GM19240 (cell line): ENCODE data around the gene ZHX3.

Source experiments
- DNase-seq: peaks from one replicate; pipeline ENCODE4 v3.0.0; 2011; ENCODE audit warnings: low spot score; ENCODE audit not compliant: insufficient read length

ZHX3 gene

DNA sequence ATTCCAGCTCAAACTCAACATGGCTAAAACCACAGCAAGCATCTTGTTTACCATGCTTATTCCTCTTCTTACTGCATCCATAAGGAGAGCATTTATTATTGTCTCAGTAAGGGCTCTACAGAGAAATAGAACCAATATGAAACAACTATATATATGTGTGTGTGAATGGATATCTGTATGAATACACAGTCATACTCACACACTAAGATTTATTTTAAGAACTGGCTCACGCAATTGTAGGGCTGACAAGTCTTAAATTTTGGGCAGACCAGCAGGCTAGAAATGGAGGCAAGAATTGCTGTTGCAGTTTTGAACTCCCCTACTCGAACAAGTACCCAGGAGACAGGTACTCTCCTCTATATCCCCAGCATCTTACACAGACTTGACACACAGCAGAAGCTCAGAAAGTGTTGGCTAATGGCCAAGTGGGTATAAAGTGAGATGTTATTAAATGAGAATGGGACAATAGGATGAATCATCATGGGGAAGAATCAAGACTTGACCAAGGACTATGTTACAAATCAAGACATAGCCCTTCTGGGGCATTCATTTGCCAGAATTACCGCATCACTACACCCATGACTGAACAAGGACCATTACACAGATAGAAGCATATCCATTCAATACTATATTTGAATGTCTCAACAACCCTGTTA lies 13.0 kb downstream of the ZHX3 start:
- no peak for DNase-seq

DNA sequence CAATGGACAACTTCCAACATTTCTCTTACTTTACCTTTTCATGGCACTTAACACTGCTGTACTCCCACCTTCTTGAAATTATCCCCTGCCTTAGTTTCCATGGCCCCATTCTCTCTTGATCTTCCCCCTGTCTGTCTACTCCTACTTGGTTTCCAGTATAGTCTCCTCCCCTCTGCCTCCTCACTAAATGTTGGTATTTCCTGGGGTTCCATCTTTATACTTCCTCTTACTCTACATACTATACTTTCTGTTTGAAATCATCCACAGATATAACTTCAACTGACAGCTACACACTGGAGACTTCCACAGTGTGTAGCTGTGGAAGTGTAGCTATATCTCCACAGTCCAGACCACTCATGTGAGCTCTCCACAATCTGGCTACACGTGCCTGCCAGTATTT lies 13.5 kb downstream of the ZHX3 start:
- no peak for DNase-seq

DNA sequence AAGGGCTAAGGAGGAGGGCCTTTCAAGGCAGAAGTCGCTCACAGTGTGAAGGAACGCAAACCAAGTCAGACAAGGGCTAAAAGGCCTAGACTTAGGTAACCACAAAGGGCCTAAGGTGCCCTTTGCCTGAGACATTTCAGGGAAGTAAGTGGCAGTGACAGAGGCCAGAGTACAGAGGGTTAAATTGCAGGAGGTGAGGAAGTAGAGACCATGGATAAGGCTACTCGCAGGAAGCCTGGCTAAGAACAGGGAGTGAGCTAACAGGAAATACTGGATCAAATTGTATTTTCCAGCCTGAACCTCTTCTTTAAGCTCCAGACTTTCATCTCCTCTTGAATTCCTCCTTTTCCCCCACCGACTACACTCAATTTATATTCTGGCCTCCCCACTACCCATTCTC lies 16.6 kb downstream of the ZHX3 start:
- DNase-seq: no peak

DNA sequence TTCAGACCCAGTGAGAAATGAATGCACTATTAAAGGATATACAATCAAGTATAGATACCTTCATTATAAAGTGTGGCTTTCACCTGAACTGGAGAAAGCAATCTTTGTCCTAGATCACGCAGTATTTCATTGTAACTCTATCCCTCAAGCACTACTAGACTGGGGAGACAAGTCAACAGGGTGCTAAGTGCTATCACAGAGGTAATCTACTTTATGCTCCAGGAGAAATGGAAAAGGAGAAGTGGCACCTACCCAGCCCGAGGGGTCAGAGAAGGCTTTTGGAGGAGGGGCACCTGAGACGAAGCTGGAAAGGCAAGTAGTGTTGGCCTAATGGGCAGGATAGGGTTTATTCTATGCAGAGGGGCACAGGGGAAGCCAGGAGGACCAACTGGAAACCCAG lies 17.1 kb downstream of the ZHX3 start:
- no peak for DNase-seq

DNA sequence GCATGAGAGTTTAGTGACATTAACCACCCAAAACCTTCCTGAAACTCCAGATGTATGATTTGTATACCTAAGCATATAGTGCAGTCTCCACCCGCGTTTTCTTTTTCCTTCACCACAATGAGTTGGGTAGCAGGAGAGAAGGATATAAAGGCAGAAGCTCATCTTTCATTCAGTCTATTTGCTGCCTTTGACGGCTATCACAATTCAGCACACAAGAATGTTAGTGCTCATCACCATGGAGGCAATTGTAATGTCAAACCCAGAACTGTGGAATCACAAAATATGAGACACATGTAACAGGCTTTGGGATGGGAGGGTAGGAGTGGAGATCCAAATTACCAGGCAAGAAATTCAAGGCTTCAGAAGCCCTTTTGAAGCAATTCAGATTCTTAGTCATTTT lies 17.6 kb downstream of the ZHX3 start:
- DNase-seq: no peak

GRCh38 chr20:41293269-41294037 lies 24.1 kb downstream of the ZHX3 start:
- no peak for DNase-seq

- DNase-seq: no peak
Measured at GRCh38 chr20:41290804-41291389, 26.6 kb downstream of the ZHX3 start.

- DNase-seq: no peak
Measured at GRCh38 chr20:41287327-41287726, 30.2 kb downstream of the ZHX3 start.

DNA sequence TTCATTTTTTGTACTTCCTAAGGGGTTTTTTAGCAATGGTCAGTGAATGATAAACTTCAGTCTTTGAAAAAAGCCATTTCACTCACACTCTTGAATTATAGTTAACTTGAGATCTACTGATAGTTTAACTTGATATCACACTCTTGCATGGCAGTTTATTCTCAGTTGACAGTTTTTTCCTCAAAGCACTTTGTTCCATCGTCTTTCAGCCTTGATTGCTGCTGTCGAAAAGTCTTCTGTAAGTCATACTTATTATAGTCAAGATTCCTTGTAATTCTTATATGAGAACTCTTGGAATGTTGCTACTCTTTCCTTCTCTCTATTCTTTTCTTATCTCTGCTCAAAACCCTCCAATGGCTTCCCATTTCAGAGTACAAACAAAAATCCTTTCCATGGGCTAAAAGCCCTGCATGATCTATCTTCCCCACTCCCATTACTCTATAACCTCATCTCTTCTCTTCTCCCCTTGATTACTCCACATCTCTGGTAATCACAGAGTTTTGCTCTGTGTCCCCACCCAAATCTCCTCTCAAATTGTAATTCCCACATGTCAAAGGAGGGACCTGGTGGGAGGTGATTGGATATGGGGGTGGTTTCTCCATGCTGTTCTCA lies 31.2 kb downstream of the ZHX3 start:
- DNase-seq: no peak

- DNase-seq: peak; percentile 6
Measured at GRCh38 chr20:41279546-41280225, 37.8 kb downstream of the ZHX3 start.

DNA sequence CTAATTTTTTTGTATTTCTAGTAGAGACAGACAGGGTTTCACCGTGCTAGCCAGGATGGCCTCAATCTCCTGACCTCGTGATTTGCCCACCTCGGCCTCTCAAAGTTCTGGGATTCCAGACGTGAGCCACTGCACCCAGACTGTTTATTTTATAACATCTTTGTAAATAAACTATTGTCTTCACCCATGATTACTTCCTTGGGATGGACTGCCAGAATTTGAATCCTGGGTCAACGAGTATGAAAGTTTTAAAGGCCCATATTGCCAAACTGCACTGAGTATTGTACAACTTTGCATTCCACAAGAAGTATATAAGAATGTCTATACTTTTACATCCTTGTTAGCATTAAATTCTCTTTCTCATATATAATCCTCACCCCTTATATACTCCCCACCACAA lies 38.6 kb downstream of the ZHX3 start:
- DNase-seq: no peak

DNA sequence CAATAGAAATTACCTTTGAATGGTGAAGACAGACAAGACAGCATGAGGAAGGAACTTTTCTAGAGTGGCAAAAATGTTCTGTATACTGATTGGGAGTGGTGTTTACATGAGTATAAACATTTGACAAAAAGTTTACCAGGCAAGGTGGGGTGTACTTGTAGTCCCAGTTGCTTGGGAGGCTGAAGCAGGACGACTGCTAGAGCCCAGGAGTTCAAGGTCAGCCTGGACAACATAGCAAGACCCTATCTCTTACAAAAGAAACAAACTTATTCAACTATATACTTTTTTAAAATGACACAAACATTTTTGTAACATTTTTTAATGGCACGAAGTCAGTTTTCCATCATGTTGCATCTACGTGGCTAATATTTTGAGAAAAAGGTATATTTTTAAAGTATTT lies 40.5 kb downstream of the ZHX3 start:
- no peak for DNase-seq

- no peak for DNase-seq
Measured at GRCh38 chr20:41276317-41276751, 41.2 kb downstream of the ZHX3 start.

- no peak for DNase-seq
Measured at GRCh38 chr20:41275301-41275731, 42.2 kb downstream of the ZHX3 start.

DNA sequence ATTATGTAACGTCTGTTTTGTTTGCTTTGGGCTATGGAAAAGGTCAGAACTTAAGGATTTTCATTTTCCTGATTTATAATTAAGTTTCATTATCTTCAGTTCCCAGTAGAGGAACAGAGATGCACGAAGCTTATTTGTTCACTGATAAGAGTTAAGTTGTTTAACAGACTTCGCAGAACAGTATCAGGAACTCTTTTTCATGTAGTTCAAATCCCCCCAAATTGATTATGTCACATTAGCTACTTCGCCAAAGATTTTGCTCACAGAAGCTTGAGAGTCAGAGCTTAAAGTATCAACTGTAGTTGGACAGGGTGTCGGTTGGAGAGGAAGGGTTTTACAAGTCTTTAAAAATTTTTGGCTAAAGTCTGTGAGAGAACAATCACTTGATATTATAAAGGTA lies 43.4 kb downstream of the ZHX3 start:
- no peak for DNase-seq

DNA sequence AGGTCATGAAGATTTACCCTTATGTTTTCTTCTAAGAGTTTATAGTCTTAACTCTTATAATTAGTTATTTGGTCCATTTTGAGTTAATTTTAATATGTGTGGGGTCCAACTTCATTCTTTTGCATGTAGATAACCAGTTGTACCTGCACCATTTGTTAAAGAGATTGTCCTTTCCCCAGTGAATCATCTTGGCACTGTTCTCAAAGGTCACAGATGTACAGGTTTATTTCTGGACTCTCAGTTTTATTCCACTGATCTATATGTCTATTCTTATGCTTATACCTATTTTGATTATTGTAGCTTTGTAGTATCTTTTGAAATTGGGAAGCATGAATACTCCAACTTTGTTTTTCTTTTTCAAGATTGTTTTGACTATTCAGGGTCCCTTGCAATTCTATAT lies 44.1 kb downstream of the ZHX3 start:
- DNase-seq: no peak

- no peak for DNase-seq
Measured at GRCh38 chr20:41272339-41272738, 45.2 kb downstream of the ZHX3 start.

GRCh38 chr20:41268917-41269652 lies 48.4 kb downstream of the ZHX3 start:
- DNase-seq: no peak

DNA sequence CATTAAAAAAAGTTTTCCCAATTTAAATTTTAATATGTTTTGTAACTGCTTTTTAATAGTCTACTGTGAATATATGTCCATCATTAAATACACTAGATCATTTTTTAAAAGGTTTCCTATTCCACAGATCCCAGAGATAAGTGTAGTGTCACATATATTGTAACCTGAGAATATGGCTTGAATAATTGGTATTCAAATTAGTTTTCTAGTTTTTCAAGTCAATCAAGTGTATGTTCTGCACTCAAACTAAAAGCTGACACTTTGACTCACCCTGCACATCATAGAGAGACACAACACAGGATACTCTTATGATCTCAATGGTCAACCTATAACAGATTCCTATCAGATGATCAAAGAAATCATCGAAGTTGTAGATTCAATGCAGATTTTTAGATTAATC lies 49.1 kb downstream of the ZHX3 start:
- DNase-seq: no peak

DNA sequence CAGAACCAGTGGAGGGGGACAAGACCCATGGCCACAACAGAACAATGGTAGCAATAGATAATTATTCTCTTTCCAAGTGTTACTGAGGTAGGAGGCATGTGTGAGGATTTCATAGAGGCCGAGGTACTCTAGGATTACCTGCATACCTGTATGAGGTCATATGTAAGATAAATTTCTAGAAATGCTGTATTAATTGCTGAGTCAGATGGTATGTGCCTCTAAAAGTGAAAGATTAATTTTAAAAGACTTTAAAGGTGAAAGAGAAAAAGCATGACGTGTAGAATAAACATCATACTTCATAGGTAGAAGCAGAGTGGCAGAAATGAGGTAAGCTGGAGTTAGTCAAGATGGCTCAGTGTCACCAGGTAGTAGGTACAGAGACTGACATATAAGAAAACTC lies 51.6 kb downstream of the ZHX3 start:
- no peak for DNase-seq

GRCh38 chr20:41264819-41265218 lies 52.7 kb downstream of the ZHX3 start:
- no peak for DNase-seq
